ENCODE measurements around the gene TRPC5OS. TPM values are rescaled to one million over a fixed set of nuclear protein-coding genes. Genes with fewer than 3 reads are reported as not detected.

Gene TRPC5OS
- total and polyA plus RNA-seq, 9 donors, result 0.09 to 0.27 (median 0.16) TPM

GRCh38 chrX:111861605-111862004 is 14.4 kb upstream of the TRPC5OS start:
- WGBS (ENCODE audit: insufficient coverage), result no CpG with 5 or more reads among the region's 5 CpGs
- H3K36me3 ChIP-seq (ENCODE audit: control insufficient read depth, insufficient read depth, low read length), result no peaks in the 10 kb centered on the region
- peaks cover 7% of the 10 kb centered on the region for H3K27me3 ChIP-seq (ENCODE audit: control insufficient read depth, insufficient read depth, low read length)
- no peak for DNase-seq
- no peak overlapping the region for H3K4me3 ChIP-seq (ENCODE audit: low read length)
- no peaks in the 10 kb centered on the region for H3K4me1 ChIP-seq (ENCODE audit: control insufficient read depth, insufficient read depth, low read length)
- H3K27ac ChIP-seq (ENCODE audit: low read length), result no peak overlapping the region
- no peaks in the 10 kb centered on the region for H3K9me3 ChIP-seq (replicated peaks; ENCODE audit: control insufficient read depth, low read depth, low read length)

GRCh38 chrX:111867236-111867635 is 8.7 kb upstream of the TRPC5OS start:
- WGBS (ENCODE audit: insufficient coverage), result 83% methylated on average over 1 of the region's 2 CpGs
- no peak overlapping the region for H3K27ac ChIP-seq (ENCODE audit: low read length)
- H3K36me3 ChIP-seq (ENCODE audit: control insufficient read depth, insufficient read depth, low read length), result no peaks in the 10 kb centered on the region
- H3K9me3 ChIP-seq (replicated peaks; ENCODE audit: control insufficient read depth, low read depth, low read length), result no peaks in the 10 kb centered on the region
- H3K27me3 ChIP-seq (ENCODE audit: control insufficient read depth, insufficient read depth, low read length), result peaks cover 12% of the 10 kb centered on the region
- H3K4me3 ChIP-seq (ENCODE audit: low read length), result no peak overlapping the region
- DNase-seq, result no peak
- H3K4me1 ChIP-seq (ENCODE audit: control insufficient read depth, insufficient read depth, low read length), result no peaks in the 10 kb centered on the region

GRCh38 chrX:111868726-111869638 is 7.0 kb upstream of the TRPC5OS start:
- Histone ChIP-seq H3K36me3 (ENCODE audit: control insufficient read depth, insufficient read depth, low read length) (no peaks in the 10 kb centered on the region), H3K4me3 (ENCODE audit: low read length) (no peak overlapping the region), H3K4me1 (ENCODE audit: control insufficient read depth, insufficient read depth, low read length) (no peaks in the 10 kb centered on the region), H3K9me3 (replicated peaks; ENCODE audit: control insufficient read depth, low read depth, low read length) (no peaks in the 10 kb centered on the region), H3K27ac (ENCODE audit: low read length) (no peak overlapping the region), H3K27me3 (ENCODE audit: control insufficient read depth, insufficient read depth, low read length) (peaks cover 15% of the 10 kb centered on the region)
- peak; percentile 16 for DNase-seq
- 71% methylated on average over 2 of the region's 5 CpGs for WGBS (ENCODE audit: insufficient coverage)

GRCh38 chrX:111869639-111870034 is 6.3 kb upstream of the TRPC5OS start:
- no peaks in the 10 kb centered on the region for H3K4me1 ChIP-seq (ENCODE audit: control insufficient read depth, insufficient read depth, low read length)
- peak; percentile 80 for DNase-seq
- no peak overlapping the region for H3K27ac ChIP-seq (ENCODE audit: low read length)
- peaks cover 11% of the 10 kb centered on the region for H3K27me3 ChIP-seq (ENCODE audit: control insufficient read depth, insufficient read depth, low read length)
- H3K9me3 ChIP-seq (replicated peaks; ENCODE audit: control insufficient read depth, low read depth, low read length), result no peaks in the 10 kb centered on the region
- no peaks in the 10 kb centered on the region for H3K36me3 ChIP-seq (ENCODE audit: control insufficient read depth, insufficient read depth, low read length)
- no peak overlapping the region for H3K4me3 ChIP-seq (ENCODE audit: low read length)
- WGBS (ENCODE audit: insufficient coverage), result no CpG with 5 or more reads among the region's 1 CpG

- WGBS (ENCODE audit: insufficient coverage), result no CpG with 5 or more reads among the region's 3 CpGs
- no peaks in the 10 kb centered on the region for H3K4me1 ChIP-seq (ENCODE audit: control insufficient read depth, insufficient read depth, low read length)
- peaks cover 10% of the 10 kb centered on the region for H3K27me3 ChIP-seq (ENCODE audit: control insufficient read depth, insufficient read depth, low read length)
- H3K27ac ChIP-seq (ENCODE audit: low read length), result no peak overlapping the region
- H3K36me3 ChIP-seq (ENCODE audit: control insufficient read depth, insufficient read depth, low read length), result no peaks in the 10 kb centered on the region
- no peak overlapping the region for H3K4me3 ChIP-seq (ENCODE audit: low read length)
- DNase-seq, result no peak
- H3K9me3 ChIP-seq (replicated peaks; ENCODE audit: control insufficient read depth, low read depth, low read length), result no peaks in the 10 kb centered on the region
Measured at GRCh38 chrX:111874241-111874640, 1.7 kb upstream of the TRPC5OS start.

- no peaks in the 10 kb centered on the region for H3K9me3 ChIP-seq (replicated peaks; ENCODE audit: control insufficient read depth, low read depth, low read length)
- H3K27me3 ChIP-seq (ENCODE audit: control insufficient read depth, insufficient read depth, low read length), result peaks cover 10% of the 10 kb centered on the region
- H3K4me3 ChIP-seq (ENCODE audit: low read length), result no peak overlapping the region
- no peaks in the 10 kb centered on the region for H3K4me1 ChIP-seq (ENCODE audit: control insufficient read depth, insufficient read depth, low read length)
- no CpG with 5 or more reads among the region's 3 CpGs for WGBS (ENCODE audit: insufficient coverage)
- no peaks in the 10 kb centered on the region for H3K36me3 ChIP-seq (ENCODE audit: control insufficient read depth, insufficient read depth, low read length)
- H3K27ac ChIP-seq (ENCODE audit: low read length), result no peak overlapping the region
- no peak for DNase-seq
Measured at GRCh38 chrX:111876646-111877045, 665 bp downstream of the TRPC5OS start.

- no peaks in the 10 kb centered on the region for H3K36me3 ChIP-seq (ENCODE audit: control insufficient read depth, insufficient read depth, low read length)
- H3K27me3 ChIP-seq (ENCODE audit: control insufficient read depth, insufficient read depth, low read length), result peaks cover 12% of the 10 kb centered on the region
- H3K9me3 ChIP-seq (replicated peaks; ENCODE audit: control insufficient read depth, low read depth, low read length), result no peaks in the 10 kb centered on the region
- DNase-seq, result no peak
- H3K27ac ChIP-seq (ENCODE audit: low read length), result no peak overlapping the region
- no peak overlapping the region for H3K4me3 ChIP-seq (ENCODE audit: low read length)
- 65% methylated on average over 2 of the region's 3 CpGs for WGBS (ENCODE audit: insufficient coverage)
- H3K4me1 ChIP-seq (ENCODE audit: control insufficient read depth, insufficient read depth, low read length), result no peaks in the 10 kb centered on the region
Measured at GRCh38 chrX:111877681-111878080, 1.7 kb downstream of the TRPC5OS start.

- H3K4me1 ChIP-seq (ENCODE audit: control insufficient read depth, insufficient read depth, low read length), result no peaks in the 10 kb centered on the region
- WGBS (ENCODE audit: insufficient coverage), result no CpG with 5 or more reads among the region's 1 CpG
- DNase-seq, result no peak
- H3K9me3 ChIP-seq (replicated peaks; ENCODE audit: control insufficient read depth, low read depth, low read length), result no peaks in the 10 kb centered on the region
- H3K27ac ChIP-seq (ENCODE audit: low read length), result no peak overlapping the region
- peaks cover 8% of the 10 kb centered on the region for H3K27me3 ChIP-seq (ENCODE audit: control insufficient read depth, insufficient read depth, low read length)
- H3K36me3 ChIP-seq (ENCODE audit: control insufficient read depth, insufficient read depth, low read length), result no peaks in the 10 kb centered on the region
- no peak overlapping the region for H3K4me3 ChIP-seq (ENCODE audit: low read length)
Measured at GRCh38 chrX:111880735-111881134, 4.8 kb downstream of the TRPC5OS start.

- no CpG with 5 or more reads among the region's 3 CpGs for WGBS (ENCODE audit: insufficient coverage)
- Histone ChIP-seq H3K9me3 (replicated peaks; ENCODE audit: control insufficient read depth, low read depth, low read length) (no peaks in the 10 kb centered on the region), H3K27me3 (ENCODE audit: control insufficient read depth, insufficient read depth, low read length) (peaks cover 8% of the 10 kb centered on the region), H3K4me1 (ENCODE audit: control insufficient read depth, insufficient read depth, low read length) (no peaks in the 10 kb centered on the region), H3K36me3 (ENCODE audit: control insufficient read depth, insufficient read depth, low read length) (no peaks in the 10 kb centered on the region), H3K27ac (ENCODE audit: low read length) (no peak overlapping the region), H3K4me3 (ENCODE audit: low read length) (no peak overlapping the region)
- no peak for DNase-seq
Measured at GRCh38 chrX:111881715-111882114, 5.7 kb downstream of the TRPC5OS start.

- no CpG with 5 or more reads among the region's 2 CpGs for WGBS (ENCODE audit: insufficient coverage)
- DNase-seq, result peak; percentile 27
- no peaks in the 10 kb centered on the region for H3K4me1 ChIP-seq (ENCODE audit: control insufficient read depth, insufficient read depth, low read length)
- H3K9me3 ChIP-seq (replicated peaks; ENCODE audit: control insufficient read depth, low read depth, low read length), result no peaks in the 10 kb centered on the region
- peaks cover 3% of the 10 kb centered on the region for H3K27me3 ChIP-seq (ENCODE audit: control insufficient read depth, insufficient read depth, low read length)
- H3K36me3 ChIP-seq (ENCODE audit: control insufficient read depth, insufficient read depth, low read length), result no peaks in the 10 kb centered on the region
- no peak overlapping the region for H3K4me3 ChIP-seq (ENCODE audit: low read length)
- H3K27ac ChIP-seq (ENCODE audit: low read length), result no peak overlapping the region
Measured at GRCh38 chrX:111886678-111887077, 10.7 kb downstream of the TRPC5OS start.

All from muscle of leg (tissue), 11 donors.